PC-9 (cell line): Measurements from ENCODE around the gene CDK13. TPM values are rescaled to one million over a fixed set of nuclear protein-coding genes. Genes with fewer than 3 reads are reported as not detected.
"Not testable (repeated sequence)": the region's sequence is repeated elsewhere in the genome, so short reads cannot be mapped to it uniquely, and the experiment has no call there.

Experiments
- BruUV-seq: library from RNA; stranded (reverse); fragments of 400-500 nt; replicated peaks from 2 replicates; lab custom pipeline; 2021; lab: Mats Ljungman, UMichigan
- CTCF ChIA-PET: fragments of 300-600 bp; sonication (Branson Sonifier 250); formaldehyde crosslinking; loops from one replicate; lab custom pipeline; 2022; ENCODE audit warnings: antibody characterized with exemption; lab: Charles Lee
- POLR2A ChIA-PET: fragments of 300-600 bp; sonication (Branson Sonifier 250); formaldehyde crosslinking; loops from one replicate; lab custom pipeline; 2022; ENCODE audit warnings: antibody characterized with exemption; ENCODE audit not compliant: unreplicated experiment; lab: Charles Lee
- DNase-seq, 2 experiments: peaks; one replicate each; pipeline versions ENCODE4 v3.0.0 to v3.0.0-alpha.2; 2015 to 2022; ENCODE audit warnings: mixed read lengths in 1 of 2
- H2AFZ ChIP-seq: fragments of 200-600 bp; sonication (generic); 2 replicates; pipeline ENCODE4 v1.8.1; 2017; ENCODE audit warnings: antibody characterized with exemption
- H3F3A ChIP-seq: fragments of 200-600 bp; sonication (generic); 2 replicates; pipeline ENCODE4 v1.8.1; 2017; ENCODE audit warnings: antibody characterized with exemption, mild to moderate bottlenecking, low read depth; ENCODE audit not compliant: insufficient read depth
- H3K27ac ChIP-seq: fragments of 200-600 bp; sonication (generic); 2 replicates; pipeline ENCODE4 v1.6.1; 2016; ENCODE audit warnings: mixed run types
- H3K27me3 ChIP-seq: fragments of 200-600 bp; sonication (generic); 2 replicates; pipeline ENCODE4 v1.6.1; 2016; ENCODE audit warnings: low read depth, mixed run types; ENCODE audit not compliant: insufficient read depth
- H3K36me3 ChIP-seq: fragments of 200-600 bp; sonication (generic); 2 replicates; pipeline ENCODE4 v1.6.1; 2016; ENCODE audit warnings: low read depth, mixed run types
- H3K4me1 ChIP-seq: fragments of 200-600 bp; sonication (generic); replicated peaks from 2 replicates; pipeline ENCODE4 v1.6.1; 2016; ENCODE audit warnings: mixed run types; ENCODE audit not compliant: insufficient read depth
- H3K4me2 ChIP-seq: fragments of 200-600 bp; sonication (generic); 2 replicates; pipeline ENCODE4 v1.6.1; 2017; ENCODE audit warnings: mixed run types
- H3K4me3 ChIP-seq: fragments of 200-600 bp; sonication (generic); 2 replicates; pipeline ENCODE4 v1.6.1; 2016; ENCODE audit warnings: mixed run types
- H3K79me2 ChIP-seq: fragments of 200-600 bp; sonication (generic); 2 replicates; pipeline ENCODE4 v1.6.1; 2017; ENCODE audit warnings: low read depth, mixed run types
- H3K9me2 ChIP-seq: fragments of 200-600 bp; sonication (generic); 2 replicates; pipeline ENCODE4 v1.8.1; 2017; ENCODE audit warnings: mild to moderate bottlenecking; ENCODE audit not compliant: insufficient read depth
- H3K9me3 ChIP-seq: fragments of 200-600 bp; sonication (generic); 2 replicates; pipeline ENCODE4 v1.8.1; 2016; ENCODE audit warnings: low read depth; ENCODE audit not compliant: insufficient read depth
- H4K20me1 ChIP-seq: fragments of 200-600 bp; sonication (generic); 2 replicates; pipeline ENCODE4 v1.8.1; 2017; ENCODE audit not compliant: insufficient read depth
- CTCF ChIP-seq: fragments of 200-600 bp; sonication (generic); conservative IDR thresholded peaks from 2 replicates; pipeline ENCODE4 v1.6.1; 2017; ENCODE audit warnings: mixed run types, antibody characterized with exemption, mild to moderate bottlenecking, moderate library complexity
- EZH2 ChIP-seq: fragments of 200-600 bp; sonication (generic); IDR thresholded peaks from 2 replicates; pipeline ENCODE4 v1.8.0; 2017; ENCODE audit warnings: antibody characterized with exemption, low read depth
- intact Hi-C: fragments of 100-400 bp; cut with micrococcal nuclease; formaldehyde crosslinking; loops from one replicate; pipeline ENCODE4 v1.10.0; 2022; ENCODE audit not compliant: unreplicated experiment
- total RNA-seq: library from RNA; stranded (reverse); gene quantifications from 2 replicates; pipeline ENCODE4 v1.2.3, GENCODE V29; 2021

CDK13 gene
- total RNA-seq, 1 experiment from 2014 or later: 80.9 TPM

DNA sequence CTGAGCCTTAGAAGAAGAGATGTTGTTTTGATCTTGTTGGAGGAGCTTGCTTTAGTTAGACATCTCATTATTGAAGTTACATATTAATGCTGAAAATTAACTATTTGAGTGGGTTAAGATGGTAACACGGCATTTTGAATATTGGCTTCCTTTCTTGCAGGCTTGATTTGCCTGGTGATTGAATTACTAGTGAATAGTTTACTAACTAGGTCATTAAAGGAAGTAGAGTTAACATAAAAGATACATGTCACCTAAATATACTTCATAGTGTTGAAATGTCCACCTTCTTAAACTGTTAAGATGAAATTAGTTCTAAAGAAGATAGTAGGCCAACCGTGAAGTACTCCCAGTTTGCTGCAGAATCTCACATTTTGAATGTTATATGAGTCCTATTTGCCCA, 165.9 kb downstream of the CDK13 start:
- peaks cover 32% of the 10 kb centered on the region for H3F3A ChIP-seq
- peak overlapping the region; percentile 80; the same call in 1 of the 2 replicates for H3K27ac ChIP-seq
- 0 out of 2 replicates have a peak, but pooled peaks cover 5% of the 10 kb centered on the region for H3K9me3 ChIP-seq
- H2AFZ ChIP-seq: no peak overlapping the region
- no TSS peak for BruUV-seq
- no peak overlapping the region for H3K4me3 ChIP-seq
- intact Hi-C loops: no loop called here
- TF ChIP-seq EZH2 (no peak), CTCF (no peak)
- H3K79me2 ChIP-seq: peaks cover 30% of the 10 kb centered on the region; the same call in 1 of the 2 replicates
- peak overlapping the region; percentile 76; the same call in 1 of the 2 replicates for H3K4me2 ChIP-seq
- H3K27me3 ChIP-seq: no peaks in the 10 kb centered on the region
- no peaks in the 10 kb centered on the region for H3K9me2 ChIP-seq
- no peaks in the 10 kb centered on the region for H4K20me1 ChIP-seq
- peak in 1 of 2 experiments; percentile 59 for DNase-seq
- ChIA-PET POLR2A (no interaction called here), CTCF (no interaction called here)
- peaks cover 31% of the 10 kb centered on the region for H3K4me1 ChIP-seq
- H3K36me3 ChIP-seq: 0 out of 2 replicates have a peak, but pooled peaks cover 5% of the 10 kb centered on the region

- BruUV-seq, H3K36me3 ChIP-seq, POLR2A ChIA-PET, H3K9me2 ChIP-seq, H4K20me1 ChIP-seq, H3K9me3 ChIP-seq, H3K27me3 ChIP-seq: not testable (repeated sequence)
- Histone ChIP-seq H3K4me2 (peak overlapping the region; percentile 76), H3F3A (peaks cover 32% of the 10 kb centered on the region), H3K4me3 (peak overlapping the region; percentile 51), H3K79me2 (peaks cover 30% of the 10 kb centered on the region; the same call in 1 of the 2 replicates), H3K27ac (peak overlapping the region; percentile 80), H3K4me1 (peaks cover 31% of the 10 kb centered on the region), H2AFZ (peak overlapping the region; percentile 71)
- CTCF ChIA-PET: interaction anchor here (0.7 kb wide), 1 partner anchor 18 kb away, joined by 3 read pairs; the partner anchor contains the start of gene SUGCT
- DNase-seq: peak; percentile 78 to 98
- intact Hi-C loops: loop anchor here (1.0 kb wide), 1 partner anchor 17 kb away; the partner anchor contains the start of gene MPLKIP
Observed at GRCh38 chr7:40117199-40117598, 167.1 kb downstream of the CDK13 start.

GRCh38 chr7:40118201-40118600, 168.1 kb downstream of the CDK13 start:
- Histone ChIP-seq H3K4me2 (peak overlapping the region; percentile 76), H3F3A (peaks cover 32% of the 10 kb centered on the region), H3K79me2 (peaks cover 30% of the 10 kb centered on the region; the same call in 1 of the 2 replicates), H3K4me1 (peaks cover 31% of the 10 kb centered on the region), H3K27ac (peak overlapping the region; percentile 80)
- H3K9me3 ChIP-seq, H3K4me3 ChIP-seq, intact Hi-C loops, H3K36me3 ChIP-seq, H2AFZ ChIP-seq, H3K9me2 ChIP-seq, H3K27me3 ChIP-seq, DNase-seq, BruUV-seq, H4K20me1 ChIP-seq: not testable (repeated sequence)
- ChIA-PET CTCF (interaction anchor here (0.7 kb wide), 1 partner anchor 471 kb away, joined by 5 read pairs; no protein-coding TSS in a partner anchor), POLR2A (interaction anchor here (0.6 kb wide), 1 partner anchor 148 kb away, joined by 7 read pairs; no protein-coding TSS in a partner anchor)

DNA sequence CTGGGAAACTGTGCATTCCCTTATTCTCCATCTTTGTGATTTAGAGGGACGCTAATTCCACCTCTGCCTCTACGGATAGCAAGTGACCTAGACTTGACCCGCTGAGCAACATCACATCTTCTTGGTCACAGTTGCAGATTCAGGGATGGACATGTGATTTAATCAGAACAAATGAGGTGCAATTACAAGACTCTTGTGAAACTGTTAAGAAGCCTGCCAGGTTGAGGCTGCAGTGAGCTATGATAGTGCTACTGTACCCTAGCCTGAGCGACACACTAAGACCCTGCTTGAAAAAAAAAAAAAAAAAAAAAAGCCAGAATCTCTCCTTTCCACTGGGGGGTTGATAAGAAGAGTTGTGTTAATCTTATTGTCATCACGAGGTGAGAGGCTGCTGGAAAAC, 170.0 kb downstream of the CDK13 start:
- ChIA-PET POLR2A (no interaction called here), CTCF (no interaction called here)
- no peaks in the 10 kb centered on the region for H3K9me2 ChIP-seq
- H3K9me3 ChIP-seq: 0 out of 2 replicates have a peak, but pooled peaks cover 3% of the 10 kb centered on the region
- H3K4me1 ChIP-seq: peaks cover 31% of the 10 kb centered on the region
- H3K4me2 ChIP-seq: no peak overlapping the region
- H3K27me3 ChIP-seq: no peaks in the 10 kb centered on the region
- intact Hi-C loops: no loop called here
- DNase-seq: no peak
- 0 out of 2 replicates have a peak, but pooled peaks cover 29% of the 10 kb centered on the region for H3K79me2 ChIP-seq
- no TSS peak for BruUV-seq
- peaks cover 32% of the 10 kb centered on the region for H3F3A ChIP-seq
- no peak overlapping the region for H3K27ac ChIP-seq
- no peaks in the 10 kb centered on the region; the same call in 1 of the 2 replicates for H4K20me1 ChIP-seq
- 0 out of 2 replicates have a peak, but pooled peaks cover 5% of the 10 kb centered on the region for H3K36me3 ChIP-seq
- H2AFZ ChIP-seq: no peak overlapping the region
- no peak overlapping the region for H3K4me3 ChIP-seq
- TF ChIP-seq EZH2: no peak
- no peak for TF ChIP-seq CTCF

GRCh38 chr7:40122100-40122939, 172.3 kb downstream of the CDK13 start:
- H3K4me3 ChIP-seq, DNase-seq, H3K9me2 ChIP-seq, BruUV-seq, H2AFZ ChIP-seq, H3K36me3 ChIP-seq, intact Hi-C loops, H3K27ac ChIP-seq, H3K4me2 ChIP-seq, H3K27me3 ChIP-seq, H3K9me3 ChIP-seq, H4K20me1 ChIP-seq: not testable (repeated sequence)
- Histone ChIP-seq H3F3A (peaks cover 15% of the 10 kb centered on the region), H3K4me1 (peaks cover 14% of the 10 kb centered on the region), H3K79me2 (peaks cover 34% of the 10 kb centered on the region)
- ChIA-PET CTCF (interaction anchor here (0.6 kb wide), 1 partner anchor 111 kb away, joined by 4 read pairs; no protein-coding TSS in a partner anchor), POLR2A (interaction anchor here (0.6 kb wide), 1 partner anchor 12 kb away, joined by 5 read pairs; the partner anchor contains the start of genes MPLKIP and SUGCT)
